A549 (cell line): Measurements from ENCODE around the gene PRR18.

Source experiments
- NR3C1 ChIP-seq: fragments of >200 bp; sonication (Bioruptor Twin); formaldehyde crosslinking; IDR thresholded peaks from 3 replicates; pipeline ENCODE4 v1.6.1; 2017
- RAD21 ChIP-seq, 2 experiments: fragments of >200 bp in 1 of 2; sonication (Bioruptor Twin) in 1 of 2; formaldehyde crosslinking in 1 of 2; IDR thresholded peaks in 1 of 2; conservative IDR thresholded peaks in 1 of 2; 2 replicates in 1 of 2; 3 replicates in 1 of 2; pipeline ENCODE4 v1.6.1; 2012 to 2018; ENCODE audit warnings: inconsistent platforms in 1 of 2
- TF ChIP-seq, protein P1 (sequence below): fragments of >200 bp; sonication (Bioruptor Twin); formaldehyde crosslinking; IDR thresholded peaks from 3 replicates; pipeline ENCODE4 v1.5.1; 2016

GRCh38 chr6:166313255-166314070 is 5.3 kb upstream of the PRR18 start:
- TF ChIP-seq, protein P1, sequence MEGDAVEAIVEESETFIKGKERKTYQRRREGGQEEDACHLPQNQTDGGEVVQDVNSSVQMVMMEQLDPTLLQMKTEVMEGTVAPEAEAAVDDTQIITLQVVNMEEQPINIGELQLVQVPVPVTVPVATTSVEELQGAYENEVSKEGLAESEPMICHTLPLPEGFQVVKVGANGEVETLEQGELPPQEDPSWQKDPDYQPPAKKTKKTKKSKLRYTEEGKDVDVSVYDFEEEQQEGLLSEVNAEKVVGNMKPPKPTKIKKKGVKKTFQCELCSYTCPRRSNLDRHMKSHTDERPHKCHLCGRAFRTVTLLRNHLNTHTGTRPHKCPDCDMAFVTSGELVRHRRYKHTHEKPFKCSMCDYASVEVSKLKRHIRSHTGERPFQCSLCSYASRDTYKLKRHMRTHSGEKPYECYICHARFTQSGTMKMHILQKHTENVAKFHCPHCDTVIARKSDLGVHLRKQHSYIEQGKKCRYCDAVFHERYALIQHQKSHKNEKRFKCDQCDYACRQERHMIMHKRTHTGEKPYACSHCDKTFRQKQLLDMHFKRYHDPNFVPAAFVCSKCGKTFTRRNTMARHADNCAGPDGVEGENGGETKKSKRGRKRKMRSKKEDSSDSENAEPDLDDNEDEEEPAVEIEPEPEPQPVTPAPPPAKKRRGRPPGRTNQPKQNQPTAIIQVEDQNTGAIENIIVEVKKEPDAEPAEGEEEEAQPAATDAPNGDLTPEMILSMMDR = peak; percentile 40; the same call in 2 of the 3 replicates
- TF ChIP-seq NR3C1 = no peak
- peak; percentile 38 to 45; a peak in 3 of 5 replicates for TF ChIP-seq RAD21 (conservative IDR thresholded peaks at IDR 0.05 in 1 of 2, IDR thresholded peaks at IDR 0.05 in 1 of 2)
